C4-2B (cell line): Measurements from ENCODE around the gene PCDHGA4.

ENCODE experiments used
- ZFX ChIP-seq: fragments of 450-650 bp; IDR thresholded peaks from 2 replicates; pipeline ENCODE4 v1.6.1; 2017
- TF ChIP-seq, protein P1 (sequence below): fragments of 450-650 bp; conservative IDR thresholded peaks from 2 replicates; pipeline ENCODE4 v1.5.1; 2017; ENCODE audit warnings: mild to moderate bottlenecking

DNA sequence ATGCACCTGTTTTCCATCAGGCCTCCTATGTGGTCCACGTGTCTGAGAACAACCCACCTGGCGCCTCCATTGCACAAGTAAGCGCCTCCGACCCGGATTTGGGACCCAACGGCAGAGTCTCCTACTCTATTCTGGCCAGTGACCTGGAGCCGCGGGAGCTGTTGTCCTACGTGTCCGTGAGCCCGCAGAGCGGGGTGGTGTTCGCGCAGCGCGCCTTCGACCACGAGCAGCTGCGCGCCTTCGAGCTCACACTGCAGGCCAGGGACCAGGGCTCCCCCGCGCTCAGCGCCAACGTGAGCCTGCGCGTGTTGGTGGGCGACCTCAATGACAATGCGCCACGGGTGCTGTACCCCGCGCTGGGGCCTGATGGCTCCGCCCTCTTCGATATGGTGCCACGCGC, 3.2 kb upstream of the PCDHGA4 start:
- TF ChIP-seq, protein P1, sequence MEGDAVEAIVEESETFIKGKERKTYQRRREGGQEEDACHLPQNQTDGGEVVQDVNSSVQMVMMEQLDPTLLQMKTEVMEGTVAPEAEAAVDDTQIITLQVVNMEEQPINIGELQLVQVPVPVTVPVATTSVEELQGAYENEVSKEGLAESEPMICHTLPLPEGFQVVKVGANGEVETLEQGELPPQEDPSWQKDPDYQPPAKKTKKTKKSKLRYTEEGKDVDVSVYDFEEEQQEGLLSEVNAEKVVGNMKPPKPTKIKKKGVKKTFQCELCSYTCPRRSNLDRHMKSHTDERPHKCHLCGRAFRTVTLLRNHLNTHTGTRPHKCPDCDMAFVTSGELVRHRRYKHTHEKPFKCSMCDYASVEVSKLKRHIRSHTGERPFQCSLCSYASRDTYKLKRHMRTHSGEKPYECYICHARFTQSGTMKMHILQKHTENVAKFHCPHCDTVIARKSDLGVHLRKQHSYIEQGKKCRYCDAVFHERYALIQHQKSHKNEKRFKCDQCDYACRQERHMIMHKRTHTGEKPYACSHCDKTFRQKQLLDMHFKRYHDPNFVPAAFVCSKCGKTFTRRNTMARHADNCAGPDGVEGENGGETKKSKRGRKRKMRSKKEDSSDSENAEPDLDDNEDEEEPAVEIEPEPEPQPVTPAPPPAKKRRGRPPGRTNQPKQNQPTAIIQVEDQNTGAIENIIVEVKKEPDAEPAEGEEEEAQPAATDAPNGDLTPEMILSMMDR: no peak
- TF ChIP-seq ZFX: no peak
